ENCODE results near the gene ATP5F1D.
A peak's percentile ranks its signal among the peaks of the same experiment; 100 is the strongest.
"Not testable (repeated sequence)": the region's sequence is repeated elsewhere in the genome, so short reads cannot be mapped to it uniquely, and the experiment has no call there.

The ATP5F1D gene

DNA sequence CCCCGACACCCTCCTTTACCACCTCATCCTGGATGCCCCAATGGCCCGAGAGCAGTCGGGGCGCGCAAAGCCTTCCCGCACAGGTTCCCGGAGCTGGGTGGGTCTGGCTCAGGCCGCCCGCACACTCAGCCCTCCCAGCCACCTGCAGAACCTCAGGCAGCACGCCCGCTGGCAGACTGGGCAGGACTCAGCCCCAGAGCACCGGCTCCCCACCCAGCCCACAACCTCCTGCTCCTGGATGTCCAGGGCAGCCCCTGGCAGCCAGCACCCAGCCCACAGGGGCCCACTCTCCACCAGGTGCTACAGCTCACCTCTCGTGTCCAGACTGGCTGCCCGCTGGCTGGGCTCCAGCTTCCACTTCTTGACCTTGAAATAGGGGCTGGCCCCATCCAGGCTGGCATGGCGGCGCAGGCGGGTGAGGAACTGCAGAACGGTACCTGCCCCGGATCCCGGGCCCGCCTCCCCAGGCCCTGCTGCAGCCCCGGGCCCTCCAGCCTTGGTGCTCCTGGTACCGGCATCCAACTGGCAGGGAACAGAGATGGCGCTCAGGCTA lies 8.4 kb upstream of the ATP5F1D start:
- no peak for DNase-seq (ENCODE audit: low read depth)

- DNase-seq (ENCODE audit: low read depth), result no peak
Observed at GRCh38 chr19:1234051-1234954, 7.2 kb upstream of the ATP5F1D start.

DNA sequence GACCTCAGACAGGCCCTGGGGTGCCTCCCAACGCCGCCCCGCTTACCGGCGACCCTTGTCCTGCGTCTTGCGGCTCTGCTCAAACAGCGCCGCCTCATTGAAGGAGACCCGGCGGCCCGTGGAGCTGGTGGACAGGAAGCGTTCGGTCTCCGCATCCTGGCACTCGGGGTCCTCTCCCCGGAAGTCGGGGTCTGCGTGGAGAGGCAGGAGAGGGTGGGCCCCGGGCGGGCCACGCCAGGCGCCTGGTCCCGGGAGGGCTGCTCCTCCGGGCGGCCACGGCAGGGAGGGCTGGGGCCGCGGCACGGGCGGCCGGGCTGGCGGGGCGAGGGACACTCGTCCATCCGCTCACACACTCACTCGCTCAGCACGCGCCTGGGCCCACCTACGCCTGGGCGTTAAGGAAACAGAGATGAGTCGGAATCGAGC lies 6.6 kb upstream of the ATP5F1D start:
- no peak for DNase-seq (ENCODE audit: low read depth)

DNA sequence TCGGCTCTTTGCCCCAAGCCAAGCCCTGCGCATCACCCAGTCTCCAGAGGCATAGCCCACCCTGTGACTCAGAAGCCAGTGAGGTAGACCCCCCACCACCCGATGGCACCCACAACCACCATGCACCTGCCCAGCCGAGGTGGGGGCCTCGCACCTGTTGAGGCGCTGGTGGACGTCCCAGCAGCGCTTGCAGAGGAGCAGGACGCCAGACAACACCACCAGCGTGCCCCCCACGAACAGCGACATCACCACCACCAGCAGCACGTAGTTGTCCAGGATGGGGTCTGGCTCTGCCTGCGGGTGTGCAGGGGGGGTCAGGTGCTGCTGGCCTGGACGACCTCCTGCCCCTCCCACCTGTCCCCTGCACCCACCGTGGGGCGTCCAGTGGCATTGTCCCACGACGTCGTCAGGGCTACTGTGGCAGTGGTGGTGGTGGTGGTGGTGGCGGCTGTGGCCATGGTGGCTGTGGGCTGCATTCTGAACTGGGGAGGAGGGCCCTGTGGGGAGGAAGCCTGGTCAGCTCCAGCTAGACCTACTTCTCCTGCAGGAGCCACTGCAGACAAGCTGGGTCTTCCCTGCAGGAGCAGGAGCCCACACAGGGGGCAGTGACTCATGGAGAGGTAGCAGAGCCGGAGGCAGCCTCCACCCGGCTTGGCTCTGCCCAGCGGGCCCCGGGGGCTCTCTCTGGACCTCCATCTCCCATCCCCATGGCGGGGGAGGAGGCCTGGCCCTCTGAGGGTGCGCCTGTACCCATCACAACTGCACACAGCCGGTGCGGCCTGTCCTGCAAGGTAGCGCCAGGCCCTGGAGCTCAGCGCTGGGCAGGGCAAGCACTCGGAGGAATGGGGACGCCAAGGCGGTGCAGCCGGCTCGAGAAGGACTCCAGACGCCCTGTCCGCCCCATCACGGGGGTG lies 5.7 kb upstream of the ATP5F1D start:
- DNase-seq (ENCODE audit: low read depth), result no peak

- no peak for DNase-seq (ENCODE audit: low read depth)
Observed at GRCh38 chr19:1236576-1236975, 5.0 kb upstream of the ATP5F1D start.

DNA sequence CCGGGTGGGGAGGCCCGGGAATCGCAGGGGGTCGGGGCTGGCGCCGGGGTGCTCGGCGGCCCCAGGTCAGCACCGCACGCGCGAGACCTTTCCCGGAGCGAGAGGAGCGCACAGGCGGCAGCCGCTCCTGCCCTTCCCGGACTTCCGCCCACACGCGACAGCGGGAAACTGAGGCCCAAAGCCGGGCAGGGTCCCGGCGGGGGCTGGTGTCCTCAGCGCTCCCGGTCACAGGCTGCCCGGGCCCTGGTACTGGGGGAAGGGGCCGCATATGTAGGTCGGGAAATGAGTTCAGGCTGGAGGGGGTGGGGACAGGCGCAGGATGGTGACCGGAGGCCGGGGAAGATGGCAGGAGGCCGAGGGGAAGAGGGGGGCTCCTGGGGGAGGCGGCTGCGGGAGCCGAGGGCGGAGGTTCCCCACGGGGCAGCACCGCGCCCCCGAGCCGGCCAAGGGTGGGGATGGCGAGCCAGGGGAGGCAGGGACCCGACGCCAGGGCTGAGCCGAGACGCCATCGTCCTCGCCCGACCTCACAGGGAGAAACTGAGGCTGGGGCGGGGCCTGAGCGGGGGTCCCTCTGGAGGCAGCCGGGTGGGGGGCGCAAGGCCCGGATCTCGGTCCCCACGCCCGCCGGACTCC lies 4.4 kb upstream of the ATP5F1D start:
- DNase-seq (ENCODE audit: low read depth), result no peak

DNA sequence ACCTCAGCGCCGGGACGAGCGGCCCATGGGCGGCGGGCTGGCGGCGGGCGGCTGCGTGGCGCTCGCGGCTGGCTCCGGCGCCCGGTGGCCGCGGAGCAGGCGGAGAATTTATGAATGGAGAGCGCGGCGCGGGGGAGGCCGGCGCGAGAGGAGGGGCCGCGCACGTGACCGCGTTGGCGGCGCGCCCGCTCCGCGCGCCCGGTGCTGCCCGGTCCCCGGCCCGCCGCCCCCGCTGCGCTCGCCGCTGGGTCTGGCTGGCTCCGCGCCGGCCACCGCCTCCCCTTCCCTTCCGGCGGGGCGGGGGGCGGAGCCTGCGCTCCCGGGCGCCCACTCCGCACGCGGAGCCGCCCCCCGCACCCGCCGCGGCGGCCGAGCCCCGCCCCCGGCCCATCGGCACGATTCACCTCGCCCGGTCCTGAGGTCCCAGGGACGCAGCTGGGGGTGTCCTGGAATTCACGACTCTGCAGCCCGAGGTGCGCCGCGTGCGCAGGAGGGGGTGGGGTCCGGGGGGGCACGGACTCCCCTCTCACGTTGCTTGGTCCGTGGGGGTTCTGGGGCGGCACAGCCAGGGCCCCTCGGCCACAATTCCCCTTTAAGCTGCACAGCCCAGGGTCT lies 3.7 kb upstream of the ATP5F1D start, which contains the start of gene CBARP:
Gene CBARP, minus strand, starts transcription at position 252 of the 615 bp plus-strand sequence. CDS start 1,905 bp downstream, outside the sequence.
- no peak for DNase-seq (ENCODE audit: low read depth)

DNA sequence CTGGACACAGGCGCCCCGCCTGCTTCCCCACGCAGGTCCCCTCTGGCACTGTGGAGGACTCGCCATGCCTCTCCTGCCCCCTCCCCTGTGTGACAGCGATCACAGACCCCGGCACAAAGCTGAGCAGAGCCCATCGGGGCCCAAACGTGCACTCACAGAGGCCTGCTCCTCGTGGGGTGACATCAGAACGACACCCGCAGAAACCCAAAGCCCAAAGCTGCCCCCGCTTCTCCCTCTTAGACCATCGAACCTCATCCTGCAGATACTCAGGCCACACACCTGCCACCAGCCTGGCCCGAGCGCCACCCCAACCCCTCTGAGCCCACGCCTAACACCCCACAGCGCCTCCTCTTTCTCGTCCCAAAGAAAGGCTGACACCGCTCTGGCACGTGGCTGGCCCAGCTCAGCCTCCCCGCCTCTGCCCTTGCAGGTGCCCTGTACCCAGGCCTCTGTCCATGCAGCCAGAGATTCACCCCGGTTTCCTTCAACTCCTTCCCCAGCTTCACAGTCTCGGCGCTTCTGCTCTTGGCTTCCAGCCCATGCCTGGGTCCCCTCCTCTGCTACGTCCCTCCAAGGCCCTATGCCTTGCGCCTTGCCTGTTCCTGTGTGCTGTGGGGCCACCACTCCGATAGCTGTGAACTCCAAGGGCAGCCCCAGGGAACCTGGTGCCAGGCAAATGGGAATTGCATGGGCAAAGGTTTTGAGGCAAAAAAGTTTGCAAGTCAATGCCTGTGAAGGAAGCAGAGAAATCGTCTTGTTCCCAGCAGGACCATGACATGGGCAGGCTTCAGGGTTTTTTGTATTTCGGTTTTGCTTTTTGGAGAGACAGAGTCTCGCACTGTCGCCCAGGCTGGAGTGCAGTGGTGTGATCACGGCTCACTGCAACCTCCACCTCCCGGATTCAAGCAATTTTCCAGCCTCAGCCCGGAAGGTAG lies 2.9 kb upstream of the ATP5F1D start:
- DNase-seq (ENCODE audit: low read depth), result no peak

- DNase-seq (ENCODE audit: low read depth), result no peak
Observed at GRCh38 chr19:1239420-1239795, 2.1 kb upstream of the ATP5F1D start.

GRCh38 chr19:1239796-1240737 lies 1.5 kb upstream of the ATP5F1D start:
- DNase-seq (ENCODE audit: low read depth), result peak; percentile 91

- no peak for DNase-seq (ENCODE audit: low read depth)
Observed at GRCh38 chr19:1240925-1241324, 626 bp upstream of the ATP5F1D start.

GRCh38 chr19:1243768-1244692 lies 2.5 kb downstream of the ATP5F1D start:
- peak; percentile 69 for DNase-seq (ENCODE audit: low read depth)

DNA sequence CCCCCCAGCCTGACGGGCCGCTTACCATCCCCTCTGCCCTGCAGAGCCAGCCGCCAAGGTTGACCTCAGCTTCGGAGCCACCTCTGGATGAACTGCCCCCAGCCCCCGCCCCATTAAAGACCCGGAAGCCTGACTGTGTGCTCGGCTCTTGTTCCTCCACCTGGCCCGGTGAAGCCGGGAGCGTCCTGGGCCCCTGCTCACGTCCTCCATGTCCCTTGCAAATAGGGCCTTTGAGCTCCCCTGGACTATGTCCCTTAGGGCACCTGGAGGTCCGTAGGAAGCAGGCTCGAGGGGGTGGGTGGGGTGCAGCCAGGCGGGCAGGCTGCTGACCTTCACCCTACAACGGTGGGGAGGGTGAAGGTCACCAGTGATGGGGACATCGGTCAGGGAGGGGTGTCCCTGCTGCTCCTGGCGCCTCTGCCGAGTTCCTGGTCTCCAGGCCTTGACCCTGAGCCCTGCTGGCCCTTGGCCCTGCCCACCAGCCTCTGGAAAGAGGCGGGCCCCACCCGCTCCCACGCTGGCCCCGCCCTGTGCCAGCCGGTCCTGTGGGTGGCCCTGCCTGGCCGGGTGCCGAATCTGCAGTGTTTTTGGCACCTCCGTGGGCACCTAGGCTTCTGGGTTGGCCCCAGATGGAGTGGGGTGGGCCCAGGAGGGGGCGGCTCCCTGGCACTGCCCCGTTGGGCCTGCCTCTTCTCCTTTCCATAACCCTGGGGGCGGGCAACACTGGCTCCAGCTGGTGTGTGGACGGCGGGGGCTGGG lies 3.3 kb downstream of the ATP5F1D start:
- no peak for DNase-seq (ENCODE audit: low read depth)

GRCh38 chr19:1245494-1246264 lies 4.1 kb downstream of the ATP5F1D start:
- no peak for DNase-seq (ENCODE audit: low read depth)

- DNase-seq (ENCODE audit: low read depth), result not testable (repeated sequence)
Observed at GRCh38 chr19:1246265-1247087, 4.9 kb downstream of the ATP5F1D start.

GRCh38 chr19:1247748-1248138 lies 6.2 kb downstream of the ATP5F1D start:
- DNase-seq (ENCODE audit: low read depth), result no peak

Data from T-helper 22 cell (primary cell).